ENCODE data around the gene GJC2.

GJC2 gene

DNA sequence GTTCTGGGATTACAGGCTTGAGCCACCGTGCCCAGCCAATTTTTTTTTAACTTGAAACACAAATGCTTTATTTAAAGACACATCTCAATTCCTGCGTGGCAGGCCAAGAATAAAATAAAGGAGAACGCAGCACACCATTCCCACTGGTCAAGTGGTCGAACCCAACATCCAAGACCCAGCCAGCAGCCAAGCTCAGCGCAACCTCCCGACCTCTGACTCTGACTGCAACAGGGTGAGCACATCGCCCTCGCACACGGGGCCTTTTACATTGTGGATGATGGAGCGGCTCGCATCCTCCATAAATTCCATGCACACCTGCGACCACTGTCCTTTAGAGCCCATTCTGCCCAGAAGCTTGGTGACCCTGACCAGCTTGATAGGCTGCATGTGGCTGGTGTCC lies 15.1 kb upstream of the GJC2 start:
- no peaks in the 10 kb centered on the region for H4K20me1 ChIP-seq (ENCODE audit: insufficient read depth, low read length)
- no peaks in the 10 kb centered on the region for H3K9me3 ChIP-seq (replicated peaks; ENCODE audit: insufficient read depth, low read length)
- H3F3A ChIP-seq (ENCODE audit: insufficient read depth, low read length), result peaks cover 3% of the 10 kb centered on the region; the same call in 1 of the 2 replicates
- no peak overlapping the region for H3K9ac ChIP-seq (ENCODE audit: low read length)
- TF ChIP-seq EZH2 (optimal IDR thresholded peaks at IDR 0.05; ENCODE audit: low read depth, low read length) (no peak), EZH2phosphoT487 (IDR thresholded peaks at IDR 0.05; ENCODE audit: low read length) (no peak)
- TF ChIP-seq, protein P1, sequence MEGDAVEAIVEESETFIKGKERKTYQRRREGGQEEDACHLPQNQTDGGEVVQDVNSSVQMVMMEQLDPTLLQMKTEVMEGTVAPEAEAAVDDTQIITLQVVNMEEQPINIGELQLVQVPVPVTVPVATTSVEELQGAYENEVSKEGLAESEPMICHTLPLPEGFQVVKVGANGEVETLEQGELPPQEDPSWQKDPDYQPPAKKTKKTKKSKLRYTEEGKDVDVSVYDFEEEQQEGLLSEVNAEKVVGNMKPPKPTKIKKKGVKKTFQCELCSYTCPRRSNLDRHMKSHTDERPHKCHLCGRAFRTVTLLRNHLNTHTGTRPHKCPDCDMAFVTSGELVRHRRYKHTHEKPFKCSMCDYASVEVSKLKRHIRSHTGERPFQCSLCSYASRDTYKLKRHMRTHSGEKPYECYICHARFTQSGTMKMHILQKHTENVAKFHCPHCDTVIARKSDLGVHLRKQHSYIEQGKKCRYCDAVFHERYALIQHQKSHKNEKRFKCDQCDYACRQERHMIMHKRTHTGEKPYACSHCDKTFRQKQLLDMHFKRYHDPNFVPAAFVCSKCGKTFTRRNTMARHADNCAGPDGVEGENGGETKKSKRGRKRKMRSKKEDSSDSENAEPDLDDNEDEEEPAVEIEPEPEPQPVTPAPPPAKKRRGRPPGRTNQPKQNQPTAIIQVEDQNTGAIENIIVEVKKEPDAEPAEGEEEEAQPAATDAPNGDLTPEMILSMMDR (IDR thresholded peaks at IDR 0.05; ENCODE audit: low read length), result no peak
- peaks cover 26% of the 10 kb centered on the region for H3K27me3 ChIP-seq (replicated peaks; ENCODE audit: insufficient read depth, low read length)
- no peak for DNase-seq
- no peaks in the 10 kb centered on the region for H3K36me3 ChIP-seq (replicated peaks; ENCODE audit: insufficient read depth, low read length)
- no peaks in the 10 kb centered on the region for H3K9me2 ChIP-seq (replicated peaks; ENCODE audit: insufficient read depth, low read length)
- H3K4me1 ChIP-seq (ENCODE audit: low read length), result no peaks in the 10 kb centered on the region
- H3K79me2 ChIP-seq (ENCODE audit: low read length), result no peaks in the 10 kb centered on the region
- no peak overlapping the region for H2AFZ ChIP-seq (ENCODE audit: low read length)
- H3K27ac ChIP-seq (ENCODE audit: low read length), result no peak overlapping the region
- H3K4me3 ChIP-seq (ENCODE audit: low read length), result no peak overlapping the region
- no peak overlapping the region for H3K4me2 ChIP-seq (ENCODE audit: low read depth, low read length)

DNA sequence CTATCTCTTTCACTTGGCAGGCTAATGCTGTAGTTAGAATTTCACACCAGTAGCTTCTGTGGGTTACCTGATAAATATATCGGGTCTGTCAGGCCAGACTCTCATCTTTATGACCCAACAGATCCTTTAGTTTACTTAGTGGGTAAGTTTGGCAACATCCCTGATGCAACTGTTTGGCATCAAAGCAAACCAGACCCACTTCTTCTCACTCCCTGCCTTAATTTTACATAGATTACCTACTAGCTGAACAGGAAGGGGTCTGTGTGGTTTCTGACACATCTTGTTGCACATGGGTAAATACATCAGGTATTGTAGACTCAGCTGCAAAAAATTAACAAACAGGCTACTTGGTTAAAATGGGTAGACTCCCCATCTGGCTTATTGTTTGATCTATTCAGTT lies 12.8 kb upstream of the GJC2 start:
- H3K9me3 ChIP-seq (replicated peaks; ENCODE audit: insufficient read depth, low read length), result no peaks in the 10 kb centered on the region
- H3F3A ChIP-seq (ENCODE audit: insufficient read depth, low read length), result peaks cover 15% of the 10 kb centered on the region
- no peak overlapping the region for H3K4me2 ChIP-seq (ENCODE audit: low read depth, low read length)
- DNase-seq, result no peak
- H3K4me3 ChIP-seq (ENCODE audit: low read length), result no peak overlapping the region
- H2AFZ ChIP-seq (ENCODE audit: low read length), result no peak overlapping the region
- H4K20me1 ChIP-seq (ENCODE audit: insufficient read depth, low read length), result peaks cover 3% of the 10 kb centered on the region; the same call in 1 of the 2 replicates
- peaks cover 18% of the 10 kb centered on the region for H3K79me2 ChIP-seq (ENCODE audit: low read length)
- H3K9ac ChIP-seq (ENCODE audit: low read length), result no peak overlapping the region
- H3K36me3 ChIP-seq (replicated peaks; ENCODE audit: insufficient read depth, low read length), result no peaks in the 10 kb centered on the region
- H3K4me1 ChIP-seq (ENCODE audit: low read length), result peaks cover 5% of the 10 kb centered on the region
- TF ChIP-seq EZH2phosphoT487 (IDR thresholded peaks at IDR 0.05; ENCODE audit: low read length) (no peak), EZH2 (optimal IDR thresholded peaks at IDR 0.05; ENCODE audit: low read depth, low read length) (no peak)
- TF ChIP-seq, protein P1 (IDR thresholded peaks at IDR 0.05; ENCODE audit: low read length), result no peak
- H3K27me3 ChIP-seq (replicated peaks; ENCODE audit: insufficient read depth, low read length), result peaks cover 26% of the 10 kb centered on the region
- H3K9me2 ChIP-seq (replicated peaks; ENCODE audit: insufficient read depth, low read length), result no peaks in the 10 kb centered on the region
- H3K27ac ChIP-seq (ENCODE audit: low read length), result no peak overlapping the region

DNA sequence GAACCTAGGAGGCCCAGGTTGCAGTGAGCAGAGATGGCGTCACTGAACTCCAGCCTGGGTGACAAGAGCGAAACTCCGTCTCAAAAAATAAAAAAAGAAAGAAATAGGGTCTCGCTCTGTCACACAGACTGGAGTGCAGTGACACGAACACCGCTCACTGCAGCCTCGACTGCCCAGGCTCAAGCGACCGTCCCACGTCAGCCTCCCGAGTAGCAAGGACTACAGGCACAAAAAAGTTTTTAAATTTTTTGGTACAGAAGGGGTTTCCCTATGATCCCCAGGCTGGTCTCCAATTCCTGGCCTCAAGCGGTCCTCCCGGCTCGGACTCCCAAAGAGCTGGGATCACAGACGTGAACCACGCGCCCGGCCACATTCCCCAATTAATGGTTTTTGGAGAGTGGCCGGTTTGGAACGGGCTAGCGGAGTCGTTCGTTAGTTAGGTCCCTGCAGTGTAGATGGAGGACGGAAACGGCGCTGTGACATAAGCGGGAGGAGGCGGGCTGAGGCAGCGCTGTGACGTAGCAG lies 10.3 kb upstream of the GJC2 start:
- H3K4me3 ChIP-seq (ENCODE audit: low read length), result peak overlapping the region; percentile 95
- peak overlapping the region; percentile 100 for H2AFZ ChIP-seq (ENCODE audit: low read length)
- H3K79me2 ChIP-seq (ENCODE audit: low read length), result peaks cover 43% of the 10 kb centered on the region
- peak overlapping the region; percentile 91; the same call in 1 of the 2 replicates for H3K27ac ChIP-seq (ENCODE audit: low read length)
- no peaks in the 10 kb centered on the region for H3K9me2 ChIP-seq (replicated peaks; ENCODE audit: insufficient read depth, low read length)
- peaks cover 15% of the 10 kb centered on the region for H3F3A ChIP-seq (ENCODE audit: insufficient read depth, low read length)
- peaks cover 14% of the 10 kb centered on the region for H3K4me1 ChIP-seq (ENCODE audit: low read length)
- peak overlapping the region; percentile 86; the same call in 1 of the 2 replicates for H3K4me2 ChIP-seq (ENCODE audit: low read depth, low read length)
- H3K9ac ChIP-seq (ENCODE audit: low read length), result peak overlapping the region; percentile 62
- peaks cover 29% of the 10 kb centered on the region for H4K20me1 ChIP-seq (ENCODE audit: insufficient read depth, low read length)
- H3K9me3 ChIP-seq (replicated peaks; ENCODE audit: insufficient read depth, low read length), result no peaks in the 10 kb centered on the region
- DNase-seq, result no peak
- H3K27me3 ChIP-seq (replicated peaks; ENCODE audit: insufficient read depth, low read length), result peaks cover 26% of the 10 kb centered on the region
- H3K36me3 ChIP-seq (replicated peaks; ENCODE audit: insufficient read depth, low read length), result no peaks in the 10 kb centered on the region
- TF ChIP-seq, protein P1 (IDR thresholded peaks at IDR 0.05; ENCODE audit: low read length), result no peak
- TF ChIP-seq EZH2phosphoT487 (IDR thresholded peaks at IDR 0.05; ENCODE audit: low read length) (no peak), EZH2 (optimal IDR thresholded peaks at IDR 0.05; ENCODE audit: low read depth, low read length) (no peak)
